ENCODE measurements around the gene BCAN.

The BCAN gene

DNA sequence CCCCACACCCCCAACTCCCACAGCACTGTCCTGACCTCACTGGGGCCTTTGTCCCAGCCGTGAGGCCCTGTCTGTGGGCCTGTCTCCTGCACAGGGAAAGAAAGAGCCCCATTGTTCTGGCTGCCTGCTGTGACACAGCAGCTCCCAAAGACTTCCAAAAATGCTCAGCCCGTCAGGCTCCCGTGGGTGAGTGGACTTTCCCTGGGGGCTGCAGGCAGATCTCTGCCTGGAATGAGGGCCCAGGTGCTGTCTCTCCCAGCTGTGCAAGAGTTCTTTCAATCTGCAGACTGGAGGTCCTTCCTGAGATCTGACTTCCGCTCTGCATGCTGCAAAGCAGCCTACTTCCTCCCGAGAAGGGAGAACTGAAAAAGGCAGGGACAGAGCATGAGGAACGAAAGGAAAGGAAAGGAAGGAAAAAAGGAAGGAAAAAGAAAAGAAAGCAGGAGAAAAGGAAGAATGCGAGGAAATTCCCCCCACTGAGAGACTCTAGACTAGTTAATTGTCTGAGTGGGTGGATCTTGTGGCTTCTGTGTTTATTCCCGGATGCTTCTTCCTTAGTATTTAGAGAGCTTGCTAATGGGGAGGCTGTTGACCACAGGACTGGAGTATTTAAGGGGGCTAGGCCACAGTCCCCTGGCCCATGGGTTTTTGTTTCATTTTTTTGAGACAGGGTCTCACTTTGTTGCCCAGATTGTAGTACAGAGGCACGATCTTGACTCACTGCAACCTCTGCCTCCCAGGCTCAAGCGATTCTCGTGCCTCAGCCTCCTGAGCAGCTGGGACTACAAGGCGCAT lies 20.3 kb downstream of the BCAN start:
- no peak for DNase-seq

DNA sequence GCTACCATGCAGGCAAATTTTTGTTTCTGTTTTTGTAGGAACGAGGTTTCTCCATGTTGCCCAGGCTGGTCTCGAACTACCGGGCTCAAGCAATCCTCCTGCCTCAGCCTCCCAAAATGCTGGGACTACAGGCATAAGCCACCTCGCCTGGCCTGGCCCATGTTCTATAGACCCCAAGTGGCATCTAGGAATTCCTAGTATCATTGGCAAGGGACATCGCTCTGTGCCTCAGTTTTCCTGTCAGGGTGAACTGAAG lies 20.8 kb downstream of the BCAN start:
- no peak for DNase-seq

DNA sequence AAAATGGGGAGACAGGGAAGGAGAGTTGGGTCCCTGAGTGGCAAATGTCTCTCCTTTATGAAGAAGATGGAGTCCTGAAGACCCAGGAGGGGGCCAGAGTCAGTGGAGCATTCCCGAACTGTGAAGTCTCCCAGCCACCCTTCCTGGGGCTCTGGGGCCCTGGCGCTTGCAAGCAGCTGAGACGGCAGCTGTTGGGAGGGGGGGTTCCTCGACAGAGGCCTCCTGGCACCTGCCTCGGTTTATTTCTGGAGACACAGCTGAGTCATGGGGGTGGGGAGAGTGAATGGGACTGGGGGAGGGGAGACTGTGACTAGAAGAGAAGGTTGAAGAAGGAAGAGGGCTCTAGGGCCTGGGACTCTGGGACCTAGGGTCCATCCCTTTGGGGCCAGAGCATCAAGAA lies 21.3 kb downstream of the BCAN start:
- DNase-seq: no peak

DNA sequence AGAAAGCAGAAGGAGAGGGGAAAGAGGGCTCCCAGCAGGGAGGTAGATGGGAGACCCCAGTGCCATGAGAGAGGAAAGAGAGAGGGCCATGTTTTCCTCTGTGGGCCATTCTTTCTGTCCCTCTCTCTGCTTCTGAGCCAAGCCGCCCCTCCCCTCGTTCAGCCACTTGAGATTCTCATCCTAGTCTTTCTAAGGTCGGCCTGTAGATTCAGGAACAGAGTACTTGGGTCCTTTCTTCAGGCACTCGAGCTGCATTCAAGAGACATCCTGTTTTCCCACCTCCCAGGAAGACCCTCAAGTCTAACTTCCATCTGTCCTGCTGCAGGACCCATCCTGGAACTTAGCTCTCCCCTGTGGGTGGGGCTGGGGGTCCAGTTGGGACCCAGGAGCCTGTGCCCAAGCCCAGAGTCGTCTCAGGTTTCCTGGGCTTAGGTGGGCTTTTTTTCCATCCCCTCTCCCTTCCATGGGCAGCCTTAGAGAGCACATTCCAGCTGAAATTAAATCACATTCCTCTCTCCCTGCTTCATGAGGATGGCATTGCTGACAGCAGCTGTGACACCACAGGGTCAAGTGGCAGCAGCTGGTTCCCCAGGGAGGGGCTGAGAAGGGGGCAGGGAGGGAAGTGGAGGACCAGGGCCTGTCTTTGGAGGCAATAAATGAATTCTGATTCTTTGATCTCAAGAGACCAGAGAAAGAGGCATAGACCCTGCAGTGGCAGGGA lies 22.3 kb downstream of the BCAN start:
- DNase-seq: no peak

DNA sequence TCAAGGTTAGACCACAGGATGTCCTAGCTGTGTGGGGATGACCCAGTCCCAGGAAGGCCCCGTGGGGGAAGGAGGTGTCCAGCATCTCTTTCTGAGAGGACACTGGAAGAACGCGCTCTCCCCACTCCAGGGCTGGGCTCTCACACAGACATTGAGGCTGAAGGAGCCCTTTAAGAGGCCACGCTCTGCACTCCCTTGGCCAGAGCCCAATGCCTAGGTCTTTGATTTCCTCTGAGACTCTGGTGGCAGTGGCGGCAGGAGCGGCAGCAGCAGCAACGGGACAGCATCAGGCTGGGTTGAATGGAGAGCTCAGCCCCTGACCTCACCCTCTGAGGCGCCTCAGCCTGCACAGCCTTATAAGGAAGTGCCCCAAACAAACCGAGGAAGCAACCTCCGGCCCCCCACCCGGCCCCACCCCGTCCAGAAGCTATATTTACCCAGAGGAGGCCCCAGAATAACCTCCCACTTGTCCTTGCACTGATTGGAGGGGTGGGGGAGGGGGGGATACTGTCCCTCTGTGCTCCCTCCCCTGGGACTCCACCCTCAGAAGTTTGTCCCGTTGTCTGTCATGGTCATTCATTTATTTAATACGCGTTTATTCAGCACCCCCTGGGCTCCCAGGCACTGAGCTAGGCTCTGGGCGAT lies 23.0 kb downstream of the BCAN start:
- no peak for DNase-seq

DNA sequence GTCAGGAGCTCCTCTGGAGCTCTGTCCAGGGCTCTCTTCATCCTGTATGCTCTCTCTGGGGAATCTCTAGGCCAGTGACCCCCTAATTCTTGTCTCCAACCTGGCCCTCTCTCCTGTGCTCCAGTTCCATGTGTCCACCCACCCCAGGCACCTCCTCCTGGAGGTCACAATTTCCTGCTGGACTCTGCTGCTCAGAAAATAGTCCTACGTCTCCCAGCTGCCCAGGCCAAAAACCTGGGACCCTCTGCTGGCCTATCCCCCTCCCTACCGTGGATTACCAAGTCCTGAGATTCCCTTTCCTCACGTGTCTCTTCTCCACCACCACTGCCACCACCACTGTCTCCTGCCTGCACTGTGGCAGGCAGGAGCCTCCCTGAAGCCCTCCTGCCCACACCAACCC lies 23.6 kb downstream of the BCAN start:
- DNase-seq: no peak

DNA sequence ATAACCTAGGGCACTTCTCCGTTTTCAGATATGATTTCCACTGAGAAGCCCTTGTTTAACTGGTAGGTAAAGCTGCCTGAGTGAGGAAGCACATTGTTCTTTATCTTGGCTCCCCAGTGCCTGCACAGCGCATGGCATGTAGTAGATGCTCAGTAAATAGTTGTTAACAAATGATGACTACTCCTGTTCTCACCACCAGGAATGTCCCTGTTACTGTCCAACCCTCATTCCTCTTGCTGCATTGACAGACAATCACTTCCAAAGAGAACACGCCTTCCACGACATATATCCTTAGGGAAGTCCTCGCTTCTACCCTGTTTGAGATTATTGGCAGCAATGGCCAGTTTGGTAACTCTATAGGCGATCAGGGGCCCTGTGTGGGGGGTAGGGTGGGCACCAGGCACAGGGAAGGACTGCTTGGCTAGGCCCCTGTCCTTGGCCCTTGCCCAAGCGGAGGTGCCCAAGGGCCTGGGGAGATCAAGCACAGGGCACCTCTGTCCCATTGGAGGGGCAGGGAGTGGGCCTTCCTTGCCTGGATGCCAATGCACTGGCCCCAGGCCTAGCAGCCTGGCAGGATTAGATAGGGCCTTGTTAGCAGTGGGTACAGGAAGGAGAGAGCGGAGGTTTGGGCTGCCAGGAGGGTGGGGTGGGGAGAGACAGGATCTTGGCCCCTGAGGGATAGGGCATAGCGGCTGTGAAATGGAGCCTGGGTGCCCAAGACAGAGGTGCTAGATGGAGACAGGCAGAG lies 25.1 kb downstream of the BCAN start:
- no peak for DNase-seq

DNA sequence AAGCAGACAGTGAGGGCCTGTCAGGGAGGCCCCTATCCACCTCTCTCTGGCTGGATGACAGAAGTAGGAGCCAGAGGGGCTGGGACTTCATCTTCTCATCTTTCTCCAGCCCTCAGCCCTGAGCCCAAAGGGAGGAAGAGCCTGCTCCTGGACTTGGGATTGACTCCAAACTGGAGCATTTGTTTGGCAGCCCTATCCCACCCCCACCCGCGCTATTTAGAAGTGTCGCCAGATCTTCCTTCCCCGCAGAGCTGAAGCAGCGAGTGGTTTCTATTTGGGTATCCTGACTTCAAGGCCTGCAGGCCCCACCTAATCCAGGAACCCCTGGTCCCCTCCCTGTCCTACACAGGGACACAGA lies 25.7 kb downstream of the BCAN start:
- no peak for DNase-seq

DNA sequence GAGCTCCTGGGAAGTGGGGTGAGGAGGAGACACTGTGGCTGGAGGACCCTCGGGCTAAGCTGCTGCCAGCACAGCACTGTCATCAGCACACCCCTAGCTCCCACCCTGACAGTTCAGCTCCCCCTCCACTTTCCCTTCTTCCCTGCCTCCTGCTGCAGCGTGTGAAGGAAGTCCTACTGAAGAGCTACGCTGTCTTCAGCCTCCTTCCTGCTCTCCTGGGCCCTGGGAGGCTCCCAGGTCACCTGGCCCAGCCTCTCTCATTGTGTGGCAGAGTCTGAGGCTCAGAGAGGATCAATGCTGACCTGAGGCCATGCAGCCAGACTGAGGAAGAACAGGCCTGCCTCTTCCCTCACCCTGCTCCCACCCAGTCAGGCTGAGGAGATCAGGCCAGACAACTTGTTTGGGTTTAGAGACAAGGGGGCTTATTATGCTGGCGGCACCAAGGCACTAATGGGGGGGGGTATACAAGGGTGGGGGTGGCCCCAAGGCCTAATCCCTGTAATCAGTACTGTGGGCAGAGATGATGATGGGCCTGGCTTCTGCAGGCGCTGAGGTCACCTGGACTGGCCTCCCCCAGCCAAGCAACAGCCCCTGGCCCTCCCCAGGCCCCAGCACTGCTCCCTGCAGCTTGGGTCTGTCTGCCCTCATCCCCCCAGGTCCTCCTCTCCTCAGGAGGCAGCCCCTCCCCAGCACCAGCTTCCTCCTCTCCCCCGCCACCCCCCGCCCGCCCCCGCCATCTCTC lies 26.2 kb downstream of the BCAN start:
- no peak for DNase-seq

DNA sequence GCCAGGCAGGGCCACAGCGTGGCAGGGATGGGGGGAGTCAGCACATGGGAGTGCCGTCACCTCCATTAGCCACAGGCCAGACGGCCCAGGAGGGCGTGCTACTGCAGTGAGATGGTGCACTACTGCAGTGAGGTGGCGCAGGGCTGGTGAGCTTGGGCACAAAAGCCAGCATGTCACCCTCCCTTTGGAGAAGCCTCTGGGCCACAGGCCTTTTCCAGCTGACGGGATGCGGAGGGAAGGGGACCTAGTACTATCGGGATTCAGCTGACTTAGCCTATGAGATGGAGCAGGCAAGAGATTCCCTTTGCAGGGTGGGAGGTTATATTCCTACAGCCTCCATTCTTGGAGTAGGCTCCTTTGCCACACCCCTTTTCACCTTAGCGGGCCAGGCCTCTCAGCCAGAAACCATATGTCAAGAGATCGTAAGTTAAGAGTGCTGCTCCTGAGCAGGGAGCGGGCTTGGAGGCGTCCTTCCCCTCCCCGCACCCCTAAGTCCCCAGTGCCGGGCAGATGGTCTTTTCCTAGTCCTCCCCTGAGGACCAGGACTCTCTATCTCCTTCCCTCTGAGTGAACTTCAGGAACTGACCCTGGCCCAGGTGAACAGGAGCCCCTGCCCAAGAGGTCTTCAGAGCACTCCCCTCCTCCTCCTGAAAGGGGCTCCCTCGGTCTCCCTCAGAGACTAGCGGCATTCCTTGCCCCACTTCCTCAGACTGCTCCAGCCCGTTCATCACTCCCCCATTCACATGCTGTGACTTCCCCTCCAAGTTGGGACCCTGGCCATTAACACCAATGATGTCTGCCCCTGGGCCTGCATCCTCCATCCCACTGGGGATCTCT lies 27.1 kb downstream of the BCAN start:
- no peak for DNase-seq

DNA sequence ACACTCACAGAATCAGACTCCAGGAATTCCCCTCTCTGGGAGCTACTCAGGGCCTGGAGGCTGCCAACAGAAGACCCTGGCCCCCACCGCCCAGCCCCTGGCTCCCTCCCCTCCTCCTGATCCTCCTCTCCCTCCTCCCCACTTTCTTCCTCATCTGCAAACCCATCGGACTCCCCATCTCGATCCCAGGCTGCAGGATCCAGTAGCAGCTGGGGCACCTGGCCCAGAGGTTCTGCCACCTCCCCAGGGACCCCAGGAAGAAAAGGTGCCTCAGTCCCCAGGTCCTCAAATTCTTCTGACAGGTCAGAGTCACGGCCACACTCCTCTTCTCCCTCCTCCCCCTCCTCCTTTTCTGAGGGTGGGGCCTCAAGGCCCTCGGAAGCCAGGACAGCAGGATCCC lies 27.9 kb downstream of the BCAN start:
- no peak for DNase-seq

DNA sequence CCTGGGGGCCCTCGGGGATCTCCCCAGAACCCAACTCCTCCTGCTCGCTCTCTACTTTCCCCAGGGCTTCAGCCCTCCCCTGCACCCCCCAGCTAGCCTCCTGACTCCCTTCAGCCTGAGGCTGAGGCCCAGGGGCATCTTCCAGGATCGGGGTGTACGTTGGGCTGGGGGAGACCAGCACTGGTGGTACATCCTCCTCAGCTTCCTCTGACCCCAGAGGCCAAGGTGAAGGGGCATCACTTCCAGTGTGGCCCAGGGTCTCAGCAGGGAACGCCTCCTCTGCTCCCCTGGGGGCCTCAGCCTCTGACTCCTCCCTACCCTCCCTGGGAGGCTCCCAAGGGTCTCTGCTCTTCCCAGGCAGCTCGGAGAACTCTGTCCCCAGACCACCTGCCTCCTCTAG lies 28.4 kb downstream of the BCAN start:
- DNase-seq: no peak

DNA sequence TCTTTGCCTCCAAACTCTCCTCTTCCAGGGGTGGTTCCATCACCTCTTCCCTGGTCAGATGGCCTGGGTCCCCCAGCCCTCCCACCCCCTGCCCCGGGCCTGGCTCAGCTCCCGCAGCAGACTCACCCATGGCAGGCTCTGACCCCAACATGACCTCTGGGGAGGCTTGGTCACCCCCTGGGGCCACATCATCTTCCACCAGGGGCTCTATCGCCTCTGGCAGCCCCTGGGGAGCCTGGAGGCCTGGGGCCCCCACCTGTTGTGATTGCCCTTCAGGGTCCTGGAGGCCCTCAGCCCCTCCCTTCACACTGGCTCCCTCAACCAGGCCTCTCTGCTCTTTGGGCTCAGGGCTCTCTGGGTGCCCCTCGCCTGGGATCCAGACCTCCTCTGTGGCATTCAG lies 28.9 kb downstream of the BCAN start:
- DNase-seq: no peak

DNA sequence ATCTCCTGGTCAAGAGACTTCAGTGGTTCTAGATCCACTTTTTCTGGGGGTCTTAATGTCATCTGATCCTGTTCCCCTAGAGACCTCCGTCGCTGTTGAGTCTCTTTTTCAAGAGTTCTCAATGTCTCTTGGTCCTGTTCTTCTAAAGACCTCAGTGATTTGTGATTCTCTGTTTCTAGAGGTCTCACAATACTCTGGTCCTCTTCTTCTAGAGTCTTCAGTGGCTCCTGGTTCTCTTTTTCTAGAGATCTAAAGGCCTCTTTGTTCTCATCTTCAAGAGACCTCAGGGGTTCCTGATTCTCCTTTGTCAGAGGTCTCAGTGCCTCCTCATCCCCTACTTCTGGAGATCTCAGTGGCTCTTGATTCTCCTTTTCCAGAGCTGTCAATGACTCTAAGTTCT lies 29.9 kb downstream of the BCAN start:
- DNase-seq: no peak

DNA sequence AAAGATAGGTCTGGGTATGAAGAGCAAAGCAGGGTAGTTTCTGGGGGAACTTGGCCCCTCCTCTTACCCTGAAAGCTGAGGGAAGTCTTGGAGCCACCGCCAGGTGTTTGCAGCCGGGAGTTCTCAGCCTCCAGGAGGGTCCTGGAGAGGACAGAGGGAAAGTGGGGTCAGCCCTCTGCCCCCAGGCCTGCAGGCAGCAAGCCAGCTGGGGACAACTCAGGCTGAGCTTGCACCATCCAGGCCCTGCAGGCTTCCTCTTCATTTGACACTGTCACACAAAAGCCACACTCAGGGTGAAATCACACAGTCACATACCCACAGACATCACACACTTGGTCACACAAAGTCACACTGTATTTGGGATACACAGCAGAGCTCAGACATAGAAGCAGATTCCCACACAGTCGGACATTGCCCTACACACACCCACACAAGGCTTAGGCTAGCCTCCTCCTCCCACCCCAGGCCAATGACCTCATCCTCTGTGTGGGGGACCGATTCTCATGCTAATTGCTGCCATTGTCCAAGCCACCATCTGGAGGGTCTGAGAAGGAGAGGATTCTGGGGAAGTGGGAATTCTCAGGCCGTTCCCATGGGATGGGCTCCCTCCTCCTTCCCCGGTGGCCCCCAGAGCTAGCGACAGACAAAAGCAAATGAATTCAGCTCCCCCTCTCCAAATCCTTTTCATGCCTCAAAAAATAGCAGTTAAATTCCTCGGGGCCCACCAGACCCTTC lies 31.6 kb downstream of the BCAN start:
- no peak for DNase-seq

DNA sequence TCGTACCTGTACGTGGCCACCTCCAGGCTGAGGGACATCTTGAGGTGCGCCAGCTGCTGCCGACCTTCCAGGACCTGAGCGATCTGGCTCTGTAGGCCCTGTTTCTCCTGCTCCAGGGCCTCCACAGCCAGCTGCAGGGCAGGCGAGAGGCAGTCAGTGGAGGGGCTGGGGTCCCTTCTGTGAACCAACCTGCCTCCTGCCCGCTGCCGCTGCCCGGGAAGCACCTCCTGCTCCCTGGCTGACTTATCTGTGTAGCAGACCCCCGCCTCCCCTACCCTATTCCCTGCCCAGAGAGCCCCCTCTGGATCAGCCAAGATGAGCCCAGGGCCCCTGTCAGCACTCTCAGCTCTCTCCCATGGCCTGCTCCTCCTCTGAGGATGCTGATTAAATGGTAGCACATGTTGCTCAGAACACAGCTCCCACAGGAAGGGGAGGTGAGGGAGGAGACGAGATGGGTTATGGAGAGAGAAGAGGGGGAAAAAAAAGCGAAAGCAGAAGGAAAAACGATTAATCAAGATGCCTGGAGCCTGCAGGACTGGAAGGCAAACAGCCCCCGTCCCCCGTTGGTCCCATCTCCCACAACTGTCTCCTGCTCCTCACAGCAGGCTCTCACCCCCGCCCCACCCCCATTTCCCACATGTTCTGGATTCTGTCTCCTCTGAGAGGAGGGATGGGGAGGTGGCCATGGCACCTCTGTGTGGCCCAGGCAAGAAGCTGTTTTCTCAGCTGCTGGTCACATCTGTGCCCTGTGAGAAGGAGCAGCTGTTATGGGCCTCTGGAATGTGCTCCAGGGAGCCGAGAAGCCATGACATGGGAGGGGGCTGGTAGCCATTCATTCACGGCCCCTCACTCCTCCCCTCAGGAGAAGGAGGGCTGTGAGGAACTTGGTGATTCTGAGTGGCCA lies 33.5 kb downstream of the BCAN start:
- DNase-seq: no peak

DNA sequence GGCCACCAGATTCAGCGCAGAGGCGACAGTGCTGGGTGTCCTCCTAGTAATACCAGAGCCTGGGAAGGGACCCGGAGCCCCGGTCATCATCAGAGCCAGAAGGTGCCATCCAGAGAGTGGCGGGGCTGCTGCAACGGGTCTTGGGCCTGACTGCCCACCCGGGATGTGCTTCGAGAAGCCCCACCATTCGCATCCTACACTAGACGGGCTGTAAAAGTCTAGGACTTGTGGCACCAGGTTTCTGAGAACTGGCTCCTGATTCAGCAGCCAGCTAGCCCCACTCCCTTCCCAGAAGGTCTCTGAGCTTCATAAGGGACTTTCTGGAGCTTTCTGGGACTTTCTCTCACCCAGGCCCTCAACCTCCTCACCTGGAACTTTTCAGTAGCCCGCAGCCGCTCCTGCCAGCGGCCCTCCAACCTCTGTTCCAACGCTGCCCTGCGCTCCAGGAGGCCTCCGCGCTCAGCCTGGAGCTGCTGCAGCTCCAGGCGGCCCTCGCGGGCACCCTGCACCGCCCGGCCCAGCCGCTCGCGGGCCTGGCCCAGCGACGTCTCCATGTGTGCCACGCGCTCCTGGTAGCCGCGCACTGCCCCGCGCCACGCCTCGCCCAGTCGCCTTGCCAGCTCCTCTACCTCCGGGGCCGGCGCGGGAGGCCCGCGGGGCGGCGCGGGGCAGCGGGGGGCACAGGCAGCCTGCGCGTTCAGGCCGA lies 34.4 kb downstream of the BCAN start:
- DNase-seq: no peak

DNA sequence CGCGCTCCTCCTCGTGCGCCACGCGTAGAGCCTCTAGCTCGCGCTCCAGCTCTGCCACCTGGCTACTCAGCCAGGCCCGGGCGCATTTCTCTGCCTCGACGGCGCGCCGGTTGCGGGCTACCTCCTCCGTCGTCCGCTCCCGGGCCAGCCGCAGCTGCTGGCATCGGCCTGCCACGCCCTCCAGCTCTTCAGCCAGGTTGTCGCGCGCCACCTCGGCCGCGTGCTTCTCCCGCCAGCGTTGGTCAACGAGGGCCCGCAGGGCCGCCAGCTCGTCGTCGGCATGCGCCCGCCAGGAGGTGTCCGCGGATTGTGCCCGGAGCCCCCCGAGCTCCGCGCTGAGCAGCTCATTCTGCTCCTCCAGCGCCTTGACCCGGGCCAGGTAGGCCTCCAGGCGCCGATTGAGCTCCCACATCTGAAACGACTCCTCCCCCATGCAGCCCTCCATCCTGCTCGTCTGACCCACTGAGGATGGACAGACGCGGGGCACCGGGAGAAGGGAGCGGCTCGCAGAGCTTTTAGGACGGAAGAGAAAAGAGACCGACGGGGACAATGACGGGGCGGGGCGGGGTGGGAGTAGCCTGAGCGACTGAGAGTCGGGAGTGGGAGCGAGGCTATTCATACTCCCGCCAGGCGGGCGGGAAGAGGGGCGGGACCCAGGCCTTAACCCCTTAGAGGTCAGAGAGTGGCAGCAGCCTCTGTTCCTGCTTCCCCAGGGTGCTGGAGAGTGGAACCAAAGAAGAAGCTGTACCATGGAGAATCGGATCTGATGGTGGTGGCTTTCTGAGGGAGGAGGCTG lies 35.1 kb downstream of the BCAN start, which contains the start of gene NES:
NES (minus strand) TSS at position 588 of the 796 bp plus-strand sequence; CDS start at position 445, 143 bp downstream.
- DNase-seq: peak; percentile 23 to 61

Measured in NCI-H2081 (cell line).